Lower leg skin (tissue), 4 donors: ENCODE data around the gene SP3. TPM values are rescaled to one million over a fixed set of nuclear protein-coding genes. Genes with fewer than 3 reads are reported as not detected.

ENCODE experiments used
- DNase-seq, 2 donors: peaks; one replicate each; pipeline ENCODE4 v3.0.0-alpha.2; 2019; ENCODE audit warnings: low spot score in 2 of 2
- H3K4me3 ChIP-seq: fragments of 200-600 bp; sonication (generic); 2 replicates; pipeline ENCODE4 v1.5.1; 2017; ENCODE audit warnings: mild to moderate bottlenecking, low read depth; ENCODE audit not compliant: poor library complexity, severe bottlenecking
- POLR2A ChIP-seq, 2 donors: fragments of 450-650 bp; IDR thresholded peaks; one replicate each; pipeline ENCODE4 v1.6.1; 2016 to 2017; ENCODE audit warnings: antibody characterized with exemption in 2 of 2, mild to moderate bottlenecking in 1 of 2, moderate library complexity in 1 of 2
- WGBS, 2 donors: methylation state at CpG; one replicate each; pipeline ENCODE4 v1.1.5; 2018; 5-methylcytosine and 5-hydroxymethylcytosine counted together
- intact Hi-C: fragments of 100-400 bp; cut with DNase I; formaldehyde crosslinking; loops from one replicate; pipeline ENCODE4 v1.15.0; 2023; ENCODE audit warnings: low total_unique reads
- total RNA-seq, 4 donors: library from RNA; depleted of rRNA; stranded (reverse); fragments of >200 nt; gene quantifications; one replicate each; pipeline ENCODE4 v1.1.0, GENCODE V29; 2016
- TF ChIP-seq, protein P1 (sequence below), 3 donors: fragments of 450-650 bp; IDR thresholded peaks; one replicate each; pipeline ENCODE4 v1.5.1; 2016; ENCODE audit warnings: antibody characterized with exemption in 3 of 3, mild to moderate bottlenecking in 3 of 3, moderate library complexity in 2 of 3

Gene SP3
- total RNA-seq, 4 donors from 2014 or later: 99.1 to 209 (median 124) TPM

DNA sequence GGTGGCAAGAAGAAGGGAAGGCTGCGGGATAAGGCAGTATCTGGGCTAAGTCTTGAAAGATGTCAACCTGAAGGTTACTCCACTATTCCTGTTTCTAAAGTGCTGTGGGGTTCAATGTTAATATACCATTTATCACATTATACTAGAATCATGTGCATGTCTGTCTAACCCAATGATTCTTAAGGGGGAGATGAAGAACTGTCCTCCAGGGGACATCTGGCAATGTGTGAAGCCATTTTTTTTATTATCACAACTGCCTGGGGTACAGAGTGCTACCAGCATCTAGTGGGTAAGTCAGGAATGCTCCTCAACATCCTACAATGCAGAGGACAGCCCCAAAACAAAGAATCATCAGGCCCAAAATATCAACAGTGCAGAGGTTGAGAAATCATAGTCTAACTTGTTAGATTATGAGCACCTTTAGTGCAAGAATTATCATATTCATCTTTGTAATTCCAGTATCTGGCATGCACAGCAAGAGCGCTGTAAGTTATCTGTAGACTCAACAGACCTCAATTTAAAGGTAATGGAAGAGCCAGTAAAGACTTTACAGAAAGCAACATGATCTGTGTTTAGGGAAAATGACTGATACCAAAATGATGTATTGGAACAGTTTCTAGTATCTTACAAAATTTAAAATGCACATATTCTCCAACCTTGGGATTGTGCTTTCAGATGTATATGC is 26.3 kb downstream of the SP3 start:
- H3K4me3 ChIP-seq: no peak overlapping the region
- TF ChIP-seq, protein P1, sequence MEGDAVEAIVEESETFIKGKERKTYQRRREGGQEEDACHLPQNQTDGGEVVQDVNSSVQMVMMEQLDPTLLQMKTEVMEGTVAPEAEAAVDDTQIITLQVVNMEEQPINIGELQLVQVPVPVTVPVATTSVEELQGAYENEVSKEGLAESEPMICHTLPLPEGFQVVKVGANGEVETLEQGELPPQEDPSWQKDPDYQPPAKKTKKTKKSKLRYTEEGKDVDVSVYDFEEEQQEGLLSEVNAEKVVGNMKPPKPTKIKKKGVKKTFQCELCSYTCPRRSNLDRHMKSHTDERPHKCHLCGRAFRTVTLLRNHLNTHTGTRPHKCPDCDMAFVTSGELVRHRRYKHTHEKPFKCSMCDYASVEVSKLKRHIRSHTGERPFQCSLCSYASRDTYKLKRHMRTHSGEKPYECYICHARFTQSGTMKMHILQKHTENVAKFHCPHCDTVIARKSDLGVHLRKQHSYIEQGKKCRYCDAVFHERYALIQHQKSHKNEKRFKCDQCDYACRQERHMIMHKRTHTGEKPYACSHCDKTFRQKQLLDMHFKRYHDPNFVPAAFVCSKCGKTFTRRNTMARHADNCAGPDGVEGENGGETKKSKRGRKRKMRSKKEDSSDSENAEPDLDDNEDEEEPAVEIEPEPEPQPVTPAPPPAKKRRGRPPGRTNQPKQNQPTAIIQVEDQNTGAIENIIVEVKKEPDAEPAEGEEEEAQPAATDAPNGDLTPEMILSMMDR (IDR thresholded peaks at IDR 0.05): no peak
- no peak for TF ChIP-seq POLR2A (IDR thresholded peaks at IDR 0.05)
- no peak for DNase-seq
- WGBS, 2 donors: 88 to 92% methylated on average over 2 of the region's 2 CpGs
- intact Hi-C loops: no loop called here

DNA sequence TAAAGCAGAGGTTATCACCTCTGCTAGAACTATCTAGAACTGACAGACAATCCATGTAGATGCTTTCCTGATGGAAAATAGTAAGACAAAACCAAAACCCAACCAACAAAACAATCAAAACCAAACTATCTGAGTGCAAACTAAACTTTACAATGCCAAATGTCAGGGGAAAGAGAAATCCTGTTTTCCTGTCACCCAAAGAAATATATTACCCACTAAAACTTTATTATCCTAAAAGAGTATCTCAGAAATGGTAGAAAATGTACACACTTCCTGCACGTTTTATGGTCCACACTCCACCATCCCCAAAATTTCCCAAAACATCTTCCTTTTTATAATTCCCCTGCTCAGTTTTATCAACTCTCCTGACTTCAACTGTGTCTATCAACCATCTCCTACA is 29.9 kb downstream of the SP3 start:
- WGBS, 2 donors: 86 to 91% methylated on average over 1 of the region's 1 CpG
- no peak for DNase-seq

DNA sequence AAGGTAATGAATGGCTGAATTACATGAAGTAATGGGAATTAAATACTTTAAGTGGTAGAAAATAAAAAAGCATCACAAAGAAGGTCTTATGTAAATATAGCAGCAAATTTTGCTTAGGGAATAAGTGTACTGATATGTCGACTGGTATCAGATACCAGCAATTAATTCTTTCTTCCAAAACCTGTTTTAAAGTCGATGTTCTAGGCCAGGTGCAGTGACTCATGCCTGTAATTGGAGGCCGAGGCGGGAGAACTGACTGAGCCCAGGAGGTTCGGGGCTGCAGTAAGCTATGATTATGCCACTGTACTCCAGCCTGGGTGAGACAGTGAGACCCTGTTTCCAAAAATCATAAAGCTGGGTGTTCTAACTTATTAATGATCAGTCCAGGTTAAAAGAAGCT is 30.3 kb downstream of the SP3 start:
- 45 to 50% methylated on average over 5 of the region's 5 CpGs for WGBS, 2 donors
- H3K4me3 ChIP-seq: no peak overlapping the region
- DNase-seq: no peak
- TF ChIP-seq, protein P1 (IDR thresholded peaks at IDR 0.05): no peak
- no peak for TF ChIP-seq POLR2A (IDR thresholded peaks at IDR 0.05)
- intact Hi-C loops: no loop called here

More for the DNA sequence above, 29.9 kb downstream of the SP3 start:
- no peak overlapping the region for H3K4me3 ChIP-seq
- TF ChIP-seq, protein P1 (IDR thresholded peaks at IDR 0.05): no peak
- no peak for TF ChIP-seq POLR2A (IDR thresholded peaks at IDR 0.05)
- intact Hi-C loops: no loop called here

GRCh38 chr2:173931751-173932150 is 33.4 kb downstream of the SP3 start:
- no peak for TF ChIP-seq POLR2A (IDR thresholded peaks at IDR 0.05)
- TF ChIP-seq, protein P1 (IDR thresholded peaks at IDR 0.05): no peak
- 84 to 88% methylated on average over 2 of the region's 2 CpGs for WGBS, 2 donors
- H3K4me3 ChIP-seq: no peak overlapping the region
- intact Hi-C loops: no loop called here
- no peak for DNase-seq

DNA sequence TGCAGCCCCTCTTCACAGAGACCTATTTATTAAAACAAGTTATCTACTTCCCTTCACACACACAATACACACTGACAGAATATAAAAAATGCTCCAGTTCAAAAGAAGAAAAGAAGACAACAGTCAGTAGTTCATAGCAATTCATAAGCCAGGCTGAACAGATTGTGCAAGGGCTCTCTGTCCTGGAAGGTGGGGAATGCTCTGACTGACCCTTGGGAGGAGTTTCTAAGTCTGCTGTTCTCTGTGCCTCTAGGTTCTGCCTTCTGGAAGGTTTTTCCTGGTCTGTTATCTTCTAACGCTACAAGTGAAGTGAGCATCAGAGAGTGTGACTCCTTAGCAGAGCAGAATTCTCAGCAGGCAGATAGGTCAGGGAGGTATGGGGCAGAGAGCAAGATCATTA is 35.7 kb downstream of the SP3 start:
- intact Hi-C loops: no loop called here
- TF ChIP-seq, protein P1 (IDR thresholded peaks at IDR 0.05): no peak
- TF ChIP-seq POLR2A (IDR thresholded peaks at IDR 0.05): no peak
- no peak for DNase-seq

GRCh38 chr2:173926875-173927274 is 38.3 kb downstream of the SP3 start:
- H3K4me3 ChIP-seq: no peak overlapping the region
- intact Hi-C loops: no loop called here
- no peak for DNase-seq
- TF ChIP-seq, protein P1 (IDR thresholded peaks at IDR 0.05): no peak
- no peak for TF ChIP-seq POLR2A (IDR thresholded peaks at IDR 0.05)

More for the DNA sequence above, 35.7 kb downstream of the SP3 start:
- no peak overlapping the region for H3K4me3 ChIP-seq
- 91 to 96% methylated on average over 1 of the region's 1 CpG for WGBS, 2 donors
